Effector CD8-positive, alpha-beta T cell (primary cell): ENCODE data around the gene MGAT5B.

ENCODE experiments used
- DNase-seq: peaks from one replicate; lab custom pipeline; 2025; lab: John Stamatoyannopoulos, UW

MGAT5B gene

GRCh38 chr17:76981545-76982295 is 113.5 kb downstream of the MGAT5B start:
- no peak for DNase-seq

- no peak for DNase-seq
Measured at GRCh38 chr17:76982408-76983074, 114.3 kb downstream of the MGAT5B start.

GRCh38 chr17:76983075-76983775 is 115.0 kb downstream of the MGAT5B start:
- no peak for DNase-seq

- DNase-seq: no peak
Measured at GRCh38 chr17:76986365-76986764, 118.2 kb downstream of the MGAT5B start.

GRCh38 chr17:76987486-76988093 is 119.4 kb downstream of the MGAT5B start:
- no peak for DNase-seq

GRCh38 chr17:76988796-76989195 is 120.6 kb downstream of the MGAT5B start:
- no peak for DNase-seq

GRCh38 chr17:76989519-76989918 is 121.3 kb downstream of the MGAT5B start:
- DNase-seq: no peak

GRCh38 chr17:76992891-76993290 is 124.7 kb downstream of the MGAT5B start:
- DNase-seq: no peak

- no peak for DNase-seq
Measured at GRCh38 chr17:76993651-76994050, 125.4 kb downstream of the MGAT5B start.

- no peak for DNase-seq
Measured at GRCh38 chr17:76994237-76994637, 126.0 kb downstream of the MGAT5B start.

- DNase-seq: no peak
Measured at GRCh38 chr17:76995387-76996105, 127.3 kb downstream of the MGAT5B start.

GRCh38 chr17:76996741-76997694 is 128.8 kb downstream of the MGAT5B start:
- no peak for DNase-seq

- DNase-seq: no peak
Measured at GRCh38 chr17:76997981-76998531, 129.9 kb downstream of the MGAT5B start.

GRCh38 chr17:76998839-76999238 is 130.6 kb downstream of the MGAT5B start:
- no peak for DNase-seq
